GM19240 (cell line): ENCODE measurements around the gene WDTC1.

Experiments used
- DNase-seq: peaks from one replicate; pipeline ENCODE4 v3.0.0; 2011; ENCODE audit warnings: low spot score; ENCODE audit not compliant: insufficient read length

WDTC1 gene

DNA sequence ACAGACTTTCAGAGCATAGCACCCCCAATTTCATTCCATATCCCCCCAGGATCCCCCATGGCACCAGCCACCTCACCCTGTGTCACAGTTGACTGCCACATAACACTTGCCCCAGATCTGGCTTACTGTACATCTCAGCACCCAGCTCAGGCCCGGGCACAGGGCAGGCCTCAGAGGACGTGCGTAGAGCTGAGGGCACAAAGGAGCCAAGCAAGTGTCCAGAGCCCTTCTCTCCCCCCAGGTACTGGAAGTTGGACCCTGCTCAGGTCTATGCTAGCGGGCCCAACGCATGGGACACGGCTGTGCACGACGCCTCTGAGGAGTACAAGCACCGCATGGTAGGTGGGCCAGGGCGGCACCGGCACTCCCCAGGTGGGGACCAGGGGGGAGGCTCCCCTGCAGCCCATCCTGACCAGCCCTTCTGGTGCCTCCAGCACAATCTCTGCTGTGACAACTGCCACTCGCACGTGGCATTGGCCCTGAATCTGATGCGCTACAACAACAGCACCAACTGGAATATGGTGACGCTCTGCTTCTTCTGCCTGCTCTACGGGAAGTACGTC lies 99.4 kb downstream of the WDTC1 start:
- DNase-seq, result no peak

DNA sequence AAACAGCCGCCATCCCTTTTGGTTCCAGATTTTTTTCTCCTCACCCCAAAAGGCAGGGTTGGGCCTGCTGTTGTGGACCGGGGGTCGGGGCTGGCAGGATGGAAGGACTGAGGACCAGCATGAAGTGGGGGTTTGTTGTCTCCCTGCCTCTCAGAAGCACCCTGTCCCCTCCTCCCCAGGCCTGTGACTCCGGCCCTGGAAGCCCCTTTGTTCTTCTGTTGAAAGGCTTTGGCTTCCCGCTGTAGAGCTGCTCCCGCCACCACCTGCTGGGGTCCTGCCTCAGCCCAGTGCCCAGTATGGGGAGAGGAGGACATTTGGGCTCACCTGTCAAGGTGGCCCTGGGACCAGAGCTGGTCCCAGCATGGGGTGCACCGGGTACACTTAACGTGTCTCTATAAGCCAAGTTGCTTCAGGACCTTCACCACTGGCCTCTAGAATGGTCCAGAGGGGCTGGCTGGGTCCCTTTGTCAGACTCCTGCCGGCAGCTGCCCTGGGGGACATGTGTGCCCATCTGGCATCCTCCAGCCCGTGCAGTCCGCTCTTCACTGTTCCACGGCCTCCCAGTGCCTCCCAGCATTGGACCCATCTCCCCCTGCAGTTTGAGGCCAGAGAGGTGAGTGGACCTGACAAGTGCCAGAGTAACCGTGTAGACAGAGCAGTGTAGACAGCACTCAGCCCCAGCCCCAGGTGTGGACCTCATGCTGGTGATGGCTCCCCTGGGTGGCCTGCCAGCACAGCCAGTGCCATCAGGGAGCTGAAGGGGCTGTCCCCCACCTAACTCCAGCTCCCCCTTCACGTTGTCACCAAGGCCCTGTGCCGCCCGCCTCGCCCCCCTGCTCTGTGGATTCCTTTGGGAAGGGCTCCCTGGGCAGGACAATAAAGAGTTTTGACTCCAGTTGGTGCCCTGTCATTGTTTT lies 101.3 kb downstream of the WDTC1 start:
- DNase-seq, result no peak

DNA sequence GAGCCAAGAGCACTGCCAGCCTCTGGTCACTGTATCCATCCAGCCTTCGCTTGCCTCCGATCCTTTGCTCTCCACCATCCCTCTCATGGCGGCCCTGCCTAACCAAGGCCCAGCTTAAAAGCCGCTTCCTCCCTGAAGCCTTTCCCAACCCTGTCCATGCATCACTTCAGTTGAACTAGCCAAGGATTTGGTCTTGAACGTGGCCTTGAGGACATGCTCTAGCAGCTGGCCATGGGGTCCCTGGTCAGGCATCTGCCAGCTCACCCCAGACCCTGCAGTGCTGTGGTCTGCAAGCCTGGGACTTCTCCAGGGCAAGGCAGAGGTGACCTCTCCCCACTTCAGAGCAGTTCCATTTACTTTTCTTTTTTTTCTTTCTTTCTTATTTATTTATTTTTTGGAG lies 102.3 kb downstream of the WDTC1 start:
- DNase-seq, result no peak

DNA sequence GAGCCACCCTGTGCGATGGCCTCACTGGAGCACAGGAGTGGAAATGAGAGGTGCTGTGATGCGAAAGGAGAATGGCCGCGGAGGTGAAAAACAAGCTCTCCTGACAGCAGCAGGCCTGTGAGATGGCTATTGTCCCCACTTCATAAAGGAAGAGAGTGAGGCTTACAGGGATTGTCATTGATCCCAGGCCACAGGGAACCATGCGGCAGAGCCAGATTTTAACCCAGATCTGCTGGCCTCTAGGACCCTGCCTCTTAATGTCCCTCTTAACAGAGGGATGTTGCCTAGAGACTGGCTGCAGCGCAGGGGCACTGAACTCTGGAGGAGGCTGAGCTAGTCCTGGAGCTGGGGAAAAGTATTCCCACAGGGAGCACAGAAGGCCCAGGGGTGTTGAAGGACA lies 104.3 kb downstream of the WDTC1 start:
- no peak for DNase-seq

DNA sequence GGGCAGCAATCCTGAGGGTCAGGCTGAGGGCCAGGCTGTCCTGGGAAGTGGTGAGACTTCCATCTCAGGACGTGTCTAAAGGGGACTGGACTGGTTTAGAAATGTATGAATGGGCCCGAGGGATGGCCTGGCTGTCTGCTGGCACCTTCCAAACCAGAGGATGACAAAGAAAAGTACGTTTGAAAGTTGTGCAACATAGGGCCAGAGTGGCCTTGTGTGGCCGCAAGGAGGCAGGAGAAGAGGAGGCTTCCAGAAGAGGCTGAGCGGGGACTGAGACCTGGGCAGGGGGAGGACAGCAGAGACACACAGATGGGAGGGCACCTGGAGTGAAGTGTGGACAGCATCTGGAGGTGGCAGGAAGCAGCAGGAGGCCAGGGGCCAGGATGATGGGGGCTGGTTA lies 104.8 kb downstream of the WDTC1 start:
- DNase-seq, result no peak

DNA sequence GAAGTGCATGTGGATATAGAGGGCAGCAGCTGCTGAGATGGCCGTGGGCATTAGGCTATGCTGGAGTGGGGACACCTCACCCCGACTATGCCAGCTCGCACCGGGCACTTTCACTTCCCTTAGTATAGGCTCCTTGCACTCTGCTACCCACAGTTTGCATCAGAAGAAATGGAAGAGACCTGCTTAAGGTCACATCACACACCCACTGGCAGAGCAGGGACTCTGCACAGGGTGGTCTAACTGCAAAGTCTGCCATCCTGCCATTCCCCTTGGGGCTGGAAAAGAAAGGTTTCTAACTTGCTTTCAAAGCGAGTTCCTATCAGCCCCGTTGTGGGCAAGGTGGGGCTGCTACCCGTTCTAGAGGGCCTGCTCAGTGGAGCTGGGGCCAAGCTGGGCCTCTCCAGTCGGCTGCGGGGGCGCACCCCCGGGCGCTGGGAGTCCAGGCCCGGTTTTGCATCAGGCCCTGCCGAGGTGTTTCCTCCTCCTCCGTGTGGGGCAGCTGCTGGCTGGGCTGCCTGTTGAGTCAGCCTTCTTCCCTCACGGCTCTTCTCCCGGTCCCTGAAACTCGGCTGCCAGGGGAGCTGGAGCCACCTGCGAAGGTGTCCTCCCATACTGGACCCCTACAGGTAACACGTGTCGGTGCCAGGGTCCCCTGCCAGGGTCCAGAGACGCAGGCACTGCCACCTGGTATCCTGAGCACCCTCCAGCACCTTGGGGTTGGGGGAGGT lies 107.3 kb downstream of the WDTC1 start, which contains the start of gene SYTL1:
SYTL1 (plus strand) TSS at position 498 of the 728 bp plus-strand sequence. CDS start 3,313 bp downstream, outside the sequence.
- DNase-seq, result peak; percentile 88

DNA sequence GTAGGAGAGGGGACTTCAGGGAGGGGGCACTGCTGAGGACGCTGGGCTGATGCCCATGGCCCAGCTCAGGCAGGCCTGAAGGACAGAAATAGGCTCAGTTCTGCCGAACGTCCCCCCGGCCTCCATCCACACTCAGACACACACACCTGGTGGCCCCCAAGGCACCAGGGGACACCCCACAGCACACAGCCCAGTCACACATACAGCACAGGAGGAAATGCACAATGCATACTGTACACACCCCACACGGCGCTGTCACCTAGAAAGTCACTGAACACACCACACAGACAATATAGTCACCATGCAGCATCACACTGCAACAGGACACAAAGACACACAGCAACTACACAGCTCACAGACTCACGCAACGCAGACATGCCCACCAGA lies 108.0 kb downstream of the WDTC1 start:
- no peak for DNase-seq

DNA sequence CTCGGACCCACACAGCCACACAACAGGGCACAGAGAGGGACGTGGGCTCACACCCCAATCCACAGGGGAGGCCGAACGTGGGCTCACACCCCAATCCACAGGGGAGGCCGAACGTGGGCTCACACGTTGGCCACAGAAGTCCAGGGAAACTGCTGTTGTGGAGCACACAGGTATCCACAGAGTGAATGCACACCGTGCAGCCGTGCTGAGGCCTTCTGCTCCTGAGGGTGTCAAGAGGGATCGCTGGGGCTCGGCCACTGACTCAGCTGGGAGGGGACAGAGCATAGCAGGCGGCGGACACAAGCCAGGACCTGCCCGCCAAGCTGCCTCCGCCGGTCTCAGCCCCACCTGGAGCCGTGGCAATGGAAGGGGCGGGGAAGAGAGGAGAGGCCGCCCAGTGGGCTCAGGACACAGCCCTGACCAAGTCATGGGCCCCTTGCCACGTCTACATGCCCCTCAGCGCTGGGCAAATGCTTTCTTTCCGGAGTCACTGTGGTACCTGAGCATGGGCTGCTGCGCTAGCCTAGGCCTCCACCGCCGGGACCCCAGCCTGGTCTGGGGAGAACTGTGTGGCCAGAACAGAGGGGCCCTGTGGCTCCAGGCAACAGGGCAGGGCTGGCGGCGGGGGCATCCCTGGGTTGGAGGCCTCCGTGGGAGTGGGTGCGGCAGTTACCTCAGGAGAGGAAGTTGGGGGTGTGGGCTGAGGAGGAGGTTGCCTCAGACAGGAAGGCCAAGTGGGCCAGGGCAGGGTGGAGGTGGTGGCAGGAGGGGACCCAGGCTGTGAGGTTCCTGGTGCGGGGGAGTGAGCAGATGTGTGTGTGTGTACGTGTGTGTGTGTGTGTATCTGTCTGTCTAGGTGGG lies 108.6 kb downstream of the WDTC1 start:
- no peak for DNase-seq

DNA sequence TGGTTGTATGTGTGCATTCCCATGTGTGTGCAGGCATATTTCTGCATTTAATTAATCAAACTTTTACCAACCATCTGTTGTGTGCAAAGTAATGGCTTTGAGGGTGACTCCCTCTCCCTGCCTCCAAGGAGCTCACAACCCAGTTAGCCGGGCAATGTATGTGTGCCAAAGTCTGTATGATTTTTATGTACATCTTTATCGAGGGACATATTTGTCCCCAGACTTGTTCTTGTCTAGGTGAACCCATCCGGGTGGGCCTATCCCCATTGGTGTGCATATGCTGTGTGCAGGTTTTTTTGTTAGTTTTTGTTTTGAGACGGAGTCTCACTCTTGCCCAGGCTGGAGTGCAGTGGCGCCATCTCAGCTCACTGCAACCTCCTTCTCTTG lies 109.2 kb downstream of the WDTC1 start:
- no peak for DNase-seq

DNA sequence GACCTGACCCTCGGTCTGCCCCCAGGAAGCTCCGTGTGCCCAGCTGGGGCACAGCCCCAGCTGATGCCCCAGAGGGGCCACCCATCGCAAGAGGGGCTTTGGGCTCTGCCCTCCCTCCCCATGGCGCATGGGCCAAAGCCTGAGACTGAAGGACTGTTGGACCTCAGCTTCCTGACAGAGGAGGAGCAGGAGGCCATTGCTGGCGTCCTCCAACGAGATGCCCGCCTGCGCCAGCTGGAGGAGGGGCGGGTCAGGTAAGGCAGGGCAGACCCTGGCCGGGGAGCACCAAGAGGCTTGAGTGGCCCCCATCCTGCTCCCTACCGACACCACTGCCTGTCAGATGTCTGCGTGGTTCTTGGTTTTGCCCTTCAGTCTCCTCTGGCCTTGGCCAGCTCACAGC lies 110.8 kb downstream of the WDTC1 start:
- no peak for DNase-seq

DNA sequence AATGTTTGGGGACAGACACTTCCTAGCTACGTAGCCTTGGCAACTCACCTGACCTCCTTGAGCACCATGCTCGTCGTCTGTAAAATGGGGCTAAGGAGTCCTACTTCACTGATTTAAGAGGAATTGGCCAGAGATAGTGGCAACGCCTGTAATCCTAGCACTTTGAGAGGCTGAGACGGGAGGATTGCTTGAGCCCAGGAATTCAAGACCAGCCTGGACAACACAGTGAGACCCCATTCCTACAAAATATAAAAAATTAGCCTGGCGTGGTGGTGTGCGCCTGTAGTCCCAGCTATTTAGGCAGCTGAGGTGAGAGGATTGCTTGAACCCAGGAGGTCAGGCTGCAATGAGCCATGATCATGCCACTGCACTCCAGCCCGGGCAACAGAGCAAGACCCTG lies 111.9 kb downstream of the WDTC1 start:
- no peak for DNase-seq

DNA sequence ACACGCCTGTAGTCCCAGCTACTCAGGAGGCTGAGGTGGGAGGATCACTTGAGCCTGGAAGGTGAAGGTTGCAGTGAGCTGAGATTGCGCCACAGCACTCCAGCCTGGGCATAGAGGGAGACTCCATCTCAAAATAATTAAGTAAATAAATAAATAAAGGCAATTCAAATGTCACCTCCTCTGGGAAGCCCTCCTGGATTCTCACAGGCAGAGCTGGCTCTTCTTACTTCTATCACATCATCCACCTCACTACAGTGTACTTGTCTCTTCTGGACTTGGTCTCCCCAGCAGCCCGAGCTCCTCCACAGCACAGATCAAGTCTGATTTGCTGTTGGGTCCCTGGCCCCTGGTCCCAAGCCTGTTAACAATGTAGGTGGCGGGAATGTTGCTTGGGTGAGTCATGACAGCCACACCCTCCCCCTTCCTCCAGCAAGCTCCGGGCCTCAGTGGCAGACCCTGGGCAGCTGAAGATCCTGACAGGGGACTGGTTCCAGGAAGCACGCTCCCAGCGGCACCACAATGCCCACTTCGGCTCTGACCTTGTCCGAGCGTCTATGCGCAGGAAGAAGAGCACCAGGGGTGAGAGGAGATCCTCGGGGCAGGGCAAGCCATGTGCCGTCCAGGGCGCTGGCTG lies 112.7 kb downstream of the WDTC1 start:
- DNase-seq, result no peak

DNA sequence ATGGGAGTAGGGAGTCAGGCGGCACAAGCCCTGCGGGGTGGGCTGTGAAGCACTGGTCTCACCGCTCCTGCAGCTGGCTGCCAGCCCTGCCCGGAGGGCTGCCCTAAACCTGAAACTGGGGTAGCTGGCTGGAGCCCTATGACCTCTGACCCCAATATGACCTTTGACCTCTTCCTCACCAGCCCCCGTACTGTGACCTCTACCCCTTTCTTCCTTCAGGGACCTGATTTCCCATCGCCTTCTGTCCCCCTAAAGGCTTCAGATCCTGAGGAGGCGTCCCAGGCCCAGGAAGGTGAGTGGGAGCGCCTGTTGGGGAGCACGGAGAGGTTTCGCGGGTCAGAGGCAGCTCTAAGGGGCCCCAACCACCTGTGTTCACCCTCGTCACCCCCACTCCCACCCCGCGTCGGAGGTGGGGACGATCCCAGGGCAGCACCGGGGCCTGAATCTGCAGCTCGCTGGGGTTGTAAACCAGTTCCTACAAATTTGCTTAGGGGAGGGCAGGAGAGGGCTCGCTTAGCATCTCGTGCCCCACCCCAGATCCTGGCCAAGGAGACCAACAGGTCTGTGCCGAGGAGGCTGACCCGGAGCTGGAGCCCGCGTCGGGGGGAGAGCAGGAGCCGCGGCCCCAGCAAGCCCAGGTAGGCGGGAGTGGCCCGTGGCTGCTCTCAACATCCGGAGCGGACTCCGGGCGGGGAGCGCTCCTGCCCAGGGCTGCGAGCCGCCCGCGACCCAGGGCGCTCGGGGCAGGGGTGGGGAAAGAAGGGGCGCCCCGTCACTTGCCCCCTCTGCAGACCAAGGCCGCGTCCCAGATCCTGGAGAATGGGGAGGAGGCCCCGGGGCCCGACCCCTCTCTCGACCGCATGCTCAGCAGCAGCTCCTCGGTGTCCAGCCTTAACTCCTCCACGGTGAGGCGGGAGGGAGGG lies 114.7 kb downstream of the WDTC1 start:
- DNase-seq, result no peak

DNA sequence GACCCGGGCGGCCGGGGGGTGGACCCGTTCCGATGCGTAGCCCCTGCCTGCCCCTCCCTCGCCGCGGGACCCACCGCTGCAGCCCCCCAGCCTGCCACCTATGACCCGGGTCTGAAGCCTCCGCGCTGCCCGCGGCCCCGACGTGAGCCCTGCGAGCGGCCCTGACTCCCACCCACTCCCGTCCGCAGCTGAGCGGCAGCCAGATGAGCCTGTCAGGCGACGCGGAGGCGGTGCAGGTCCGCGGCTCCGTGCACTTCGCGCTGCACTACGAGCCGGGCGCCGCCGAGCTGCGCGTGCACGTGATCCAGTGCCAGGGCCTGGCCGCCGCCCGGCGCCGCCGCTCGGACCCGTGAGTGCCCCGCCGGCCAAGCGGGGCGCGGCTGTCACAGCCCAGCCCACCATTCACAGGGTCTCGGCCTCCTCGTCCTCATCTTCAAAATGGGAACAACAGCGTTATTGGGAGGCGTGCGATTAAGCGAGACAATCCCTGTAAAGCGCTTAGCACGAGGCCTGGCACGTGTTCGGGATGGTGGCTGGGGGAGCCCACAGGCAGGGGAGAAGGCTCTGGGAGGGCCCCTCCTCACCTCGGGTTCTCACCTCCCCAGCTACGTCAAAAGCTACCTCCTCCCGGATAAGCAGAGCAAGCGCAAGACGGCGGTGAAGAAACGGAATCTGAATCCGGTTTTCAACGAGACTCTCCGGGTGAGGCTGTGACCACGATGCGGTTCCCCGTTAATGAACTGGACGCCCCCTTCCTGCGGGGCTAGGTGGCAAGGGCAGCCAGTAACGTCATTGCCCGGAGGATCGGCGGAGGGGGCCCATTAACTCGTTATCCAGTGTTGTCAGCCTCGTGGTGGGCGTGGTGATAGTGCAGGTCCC lies 115.6 kb downstream of the WDTC1 start:
- no peak for DNase-seq

DNA sequence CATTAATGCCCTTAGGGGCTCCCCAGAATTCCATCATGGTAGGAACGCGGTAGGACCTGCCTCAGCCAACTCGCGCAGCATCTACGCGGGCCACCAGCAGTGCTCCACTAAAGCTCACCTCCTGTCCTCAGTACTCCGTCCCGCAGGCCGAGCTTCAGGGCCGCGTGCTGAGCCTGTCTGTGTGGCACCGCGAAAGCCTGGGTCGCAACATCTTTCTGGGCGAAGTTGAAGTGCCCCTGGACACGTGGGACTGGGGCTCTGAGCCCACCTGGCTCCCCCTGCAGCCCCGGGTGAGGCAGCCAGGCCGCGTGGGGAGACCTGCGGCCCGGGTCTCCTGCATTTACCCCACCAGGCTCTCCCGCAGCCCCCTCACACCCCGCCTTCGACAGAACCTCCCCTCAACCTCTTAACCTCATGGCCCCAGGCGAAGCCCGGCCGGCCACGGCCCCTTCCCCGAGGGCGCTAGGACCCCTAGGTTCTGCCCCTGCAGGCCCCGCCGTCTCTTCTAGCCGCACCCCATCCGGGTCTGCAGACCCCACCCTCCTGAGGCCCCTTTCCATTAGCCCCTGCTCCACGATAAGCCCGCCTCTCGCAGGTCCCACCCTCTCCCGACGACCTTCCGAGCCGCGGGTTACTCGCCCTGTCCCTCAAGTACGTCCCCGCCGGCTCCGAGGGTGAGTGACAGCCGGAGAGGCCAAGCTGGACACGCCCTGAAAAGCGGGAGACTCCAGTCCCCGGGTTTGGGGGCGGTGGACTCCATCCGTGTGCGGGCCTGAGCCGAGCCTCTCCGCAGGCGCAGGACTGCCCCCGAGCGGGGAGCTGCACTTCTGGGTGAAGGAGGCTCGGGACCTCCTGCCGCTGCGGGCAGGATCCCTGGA lies 116.5 kb downstream of the WDTC1 start:
- DNase-seq, result no peak

DNA sequence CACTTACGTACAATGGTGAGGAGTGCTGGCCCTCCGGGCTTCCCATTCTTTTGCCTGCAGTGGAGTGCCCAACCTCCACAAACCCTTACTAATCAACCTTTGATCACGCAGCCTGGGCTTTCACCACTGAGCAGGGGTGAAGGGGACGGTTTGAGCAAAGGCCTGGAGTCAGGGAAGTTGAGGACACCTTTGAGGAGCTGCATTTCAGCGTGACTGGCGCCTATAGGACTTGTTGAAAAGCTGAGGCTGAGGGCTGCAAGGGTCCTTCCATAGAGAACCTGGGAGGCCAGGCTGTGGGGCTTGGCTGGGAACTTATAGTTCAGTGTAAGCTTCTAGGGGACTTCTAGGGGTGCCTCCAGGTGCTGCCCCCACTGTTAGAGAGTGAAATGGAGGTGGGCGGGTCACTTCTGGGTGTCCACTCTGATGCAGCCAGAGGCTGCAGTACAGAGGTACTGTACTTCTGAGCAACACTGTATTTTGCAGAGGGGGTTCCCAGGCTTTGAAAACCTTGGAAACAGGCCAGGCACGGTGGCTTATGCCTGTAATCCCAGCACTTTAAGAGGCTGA lies 117.2 kb downstream of the WDTC1 start:
- DNase-seq, result no peak

DNA sequence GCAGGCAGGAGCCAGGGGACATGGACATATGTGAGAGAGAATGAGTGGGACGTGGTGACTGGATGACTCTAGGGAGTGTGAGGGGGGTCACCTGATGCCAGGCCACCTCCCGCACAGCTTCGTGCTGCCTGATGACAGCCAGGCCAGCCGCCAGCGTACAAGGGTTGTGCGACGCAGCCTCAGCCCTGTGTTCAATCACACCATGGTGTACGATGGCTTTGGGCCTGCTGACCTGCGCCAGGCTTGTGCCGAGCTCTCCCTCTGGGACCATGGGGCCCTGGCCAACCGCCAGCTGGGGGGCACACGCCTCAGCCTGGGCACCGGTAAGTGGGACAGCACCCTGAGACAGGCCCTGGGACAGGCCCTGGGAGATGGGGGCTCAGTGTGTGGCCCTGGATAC lies 118.7 kb downstream of the WDTC1 start:
- no peak for DNase-seq

DNA sequence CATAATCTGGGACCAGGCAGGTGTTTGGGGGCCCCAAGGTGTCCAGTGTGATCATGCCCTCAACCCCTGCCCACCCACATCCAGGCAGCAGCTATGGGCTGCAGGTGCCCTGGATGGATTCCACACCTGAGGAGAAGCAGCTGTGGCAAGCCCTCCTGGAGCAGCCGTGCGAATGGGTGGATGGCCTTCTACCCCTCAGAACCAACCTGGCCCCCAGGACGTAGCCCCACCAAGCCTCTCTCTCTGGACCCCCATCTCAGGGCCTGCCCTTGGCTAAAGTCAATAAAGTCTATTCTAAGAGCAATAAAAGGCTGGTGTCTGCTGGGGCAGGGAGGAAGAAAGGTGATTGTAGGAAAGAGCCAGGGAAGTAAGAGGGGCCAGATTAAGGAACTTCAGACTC lies 119.2 kb downstream of the WDTC1 start:
- no peak for DNase-seq
